A549 (cell line): Measurements from ENCODE around the gene EVPL. TPM values are rescaled to one million over a fixed set of nuclear protein-coding genes. Genes with fewer than 3 reads are reported as not detected.

ENCODE experiments used
- ATAC-seq, 2 experiments: fragments of 200-7000 bp in 1 of 2; fragments of >200 bp in 1 of 2; cut with Nextera tagmentation in 1 of 2; cut with Tn5 transposase in 1 of 2; 3 replicates each; pipeline versions ENCODE4 v1.8.0 to v1.9.1; 2018 to 2020; ENCODE audit warnings: mild to moderate bottlenecking in 1 of 2, moderate library complexity in 1 of 2
- CTCF ChIA-PET: fragments of 300-600 bp; sonication (Branson Sonifier 250); formaldehyde crosslinking; extraction: SDS; loops from one replicate; lab custom pipeline; 2021; ENCODE audit warnings: antibody characterized with exemption, inconsistent platforms; lab: Yijun Ruan, JAX
- POLR2A ChIA-PET: fragments of 350-600 bp; formaldehyde crosslinking; extraction: SDS; loops from one replicate; lab custom pipeline; 2021; ENCODE audit warnings: antibody characterized with exemption, inconsistent platforms; lab: Yijun Ruan, JAX
- DNase-seq, 2 experiments: peaks; one replicate each; pipeline versions ENCODE4 v3.0.0 to v3.0.0-alpha.2; 2011 to 2016; ENCODE audit warnings: low read depth in 1 of 2, low spot score in 1 of 2
- FAIRE-seq: peaks from 2 replicates; lab custom pipeline; 2011; peaks lifted over from hg19 to GRCh38; lab: Jason Lieb, UNC
- H3K27ac ChIP-seq, 2 experiments: fragments of >200 bp; sonication (Bioruptor Twin); formaldehyde crosslinking; 3 replicates each; pipeline ENCODE4 v1.5.1; 2016 to 2017
- H3K4me1 ChIP-seq: fragments of >200 bp; sonication (Bioruptor Twin); formaldehyde crosslinking; 3 replicates; pipeline ENCODE4 v1.6.1; 2016
- H3K4me2 ChIP-seq: fragments of >200 bp; sonication (Bioruptor Twin); formaldehyde crosslinking; 3 replicates; pipeline ENCODE4 v1.6.1; 2016
- H3K4me3 ChIP-seq: fragments of >200 bp; sonication (Bioruptor Twin); formaldehyde crosslinking; 3 replicates; pipeline ENCODE4 v1.5.1; 2016
- H3K9me3 ChIP-seq: fragments of >200 bp; sonication (Bioruptor Twin); formaldehyde crosslinking; 3 replicates; pipeline ENCODE4 v1.6.1; 2016
- CBX8 ChIP-seq: fragments of 200-600 bp; sonication (generic); IDR thresholded peaks from 2 replicates; pipeline ENCODE4 v1.6.1; 2016
- CHD4 ChIP-seq: fragments of 200-600 bp; sonication (generic); IDR thresholded peaks from 2 replicates; pipeline ENCODE4 v1.6.1; 2016; ENCODE audit warnings: antibody characterized with exemption, mild to moderate bottlenecking, borderline replicate concordance
- EHF ChIP-seq: fragments of 250-450 bp; sonication (Bioruptor Pico); IDR thresholded peaks from 2 replicates; pipeline ENCODE4 v1.5.0; 2020; ENCODE audit warnings: mild to moderate bottlenecking
- EHMT2 ChIP-seq: fragments of 200-600 bp; sonication (generic); IDR thresholded peaks from 2 replicates; pipeline ENCODE4 v1.6.1; 2016; ENCODE audit warnings: antibody characterized with exemption, low read depth, mild to moderate bottlenecking, moderate library complexity
- FOSB ChIP-seq: fragments of 250-450 bp; sonication (Bioruptor Pico); IDR thresholded peaks from 2 replicates; pipeline ENCODE4 v1.5.0; 2020; ENCODE audit warnings: mild to moderate bottlenecking, moderate library complexity
- FOSL2 ChIP-seq, 2 experiments: fragments of 450-650 bp in 1 of 2; fragments of >200 bp in 1 of 2; sonication (Bioruptor Twin) in 1 of 2; formaldehyde crosslinking; IDR thresholded peaks; 2 replicates each; pipeline versions ENCODE4 v1.5.0 to v1.6.1; 2016 to 2020; ENCODE audit warnings: mild to moderate bottlenecking in 1 of 2, moderate library complexity in 1 of 2
- FOXS1 ChIP-seq: fragments of 250-450 bp; sonication (Bioruptor Pico); IDR thresholded peaks from 2 replicates; pipeline ENCODE4 v1.5.0; 2020; ENCODE audit warnings: mild to moderate bottlenecking, moderate library complexity
- JUN ChIP-seq, 2 experiments: fragments of >200 bp; sonication (Bioruptor Twin); formaldehyde crosslinking; IDR thresholded peaks; 2 replicates in 1 of 2; 3 replicates in 1 of 2; pipeline ENCODE4 v1.6.1; 2016 to 2017
- KDM1A ChIP-seq: fragments of 200-600 bp; sonication (generic); IDR thresholded peaks from 2 replicates; pipeline ENCODE4 v1.6.1; 2016; ENCODE audit warnings: low read depth, mild to moderate bottlenecking
- KDM5A ChIP-seq: fragments of 200-600 bp; sonication (generic); IDR thresholded peaks from 2 replicates; pipeline ENCODE4 v1.6.1; 2016; ENCODE audit warnings: antibody characterized with exemption, mild to moderate bottlenecking
- MAZ ChIP-seq: fragments of 150-350 bp; IDR thresholded peaks from 2 replicates; pipeline ENCODE4 v1.6.1; 2014; ENCODE audit warnings: antibody characterized with exemption, low read depth, low read length, borderline replicate concordance
- MYC ChIP-seq: IDR thresholded peaks from 2 replicates; pipeline ENCODE4 v1.6.1; 2012; ENCODE audit warnings: mild to moderate bottlenecking, inconsistent platforms, low read length, improper control_type of control experiment, borderline replicate concordance
- NFE2L2 ChIP-seq: fragments of 150-350 bp; conservative IDR thresholded peaks from 2 replicates; pipeline ENCODE4 v1.6.1; 2014; ENCODE audit warnings: low read length
- RAD21 ChIP-seq, 2 experiments: fragments of >200 bp in 1 of 2; sonication (Bioruptor Twin) in 1 of 2; formaldehyde crosslinking in 1 of 2; IDR thresholded peaks in 1 of 2; conservative IDR thresholded peaks in 1 of 2; 2 replicates in 1 of 2; 3 replicates in 1 of 2; pipeline ENCODE4 v1.6.1; 2012 to 2018; ENCODE audit warnings: inconsistent platforms in 1 of 2
- RARB ChIP-seq: fragments of 250-450 bp; sonication (Bioruptor Pico); IDR thresholded peaks from 2 replicates; pipeline ENCODE4 v1.8.0; 2021; ENCODE audit warnings: mild to moderate bottlenecking, moderate library complexity
- RNF2 ChIP-seq: fragments of 200-600 bp; sonication (generic); IDR thresholded peaks from 2 replicates; pipeline ENCODE4 v1.6.1; 2016; ENCODE audit warnings: low read depth, mild to moderate bottlenecking, antibody characterized with exemption, moderate library complexity, borderline replicate concordance
- SMC3 ChIP-seq: fragments of >200 bp; sonication (Bioruptor Twin); formaldehyde crosslinking; IDR thresholded peaks from 3 replicates; pipeline ENCODE4 v1.6.1; 2018; ENCODE audit warnings: inconsistent platforms
- TFCP2L1 ChIP-seq: fragments of 250-450 bp; sonication (Bioruptor Pico); IDR thresholded peaks from 2 replicates; pipeline ENCODE4 v1.5.0; 2021; ENCODE audit warnings: mild to moderate bottlenecking
- ZFP36 ChIP-seq: fragments of 450-650 bp; IDR thresholded peaks from 2 replicates; pipeline ENCODE4 v1.6.1; 2014; ENCODE audit warnings: borderline replicate concordance; ENCODE audit not compliant: partially characterized antibody
- WGBS: methylation state at CpG from one replicate; pipeline ENCODE4 v1.1.6; 2017; ENCODE audit errors: missing lambda C conversion rate; 5-methylcytosine and 5-hydroxymethylcytosine counted together
- polyA plus RNA-seq, 4 experiments: library from polyadenylated mRNA; depleted of rRNA in 3 of 4; stranded (reverse); fragments of >200 nt; fragmentation: RNase III in 1 of 4; extraction: RNeasy Plus Mini Kit Qiagen cat#74134 plus additional on column Dnase treatment in 1 of 4; gene quantifications; 2 replicates in 3 of 4; 3 replicates in 1 of 4; pipeline ENCODE4 v1.2.3, GENCODE V29; 2011 to 2017
- TF ChIP-seq, protein P1 (sequence below): fragments of >200 bp; sonication (Bioruptor Twin); formaldehyde crosslinking; IDR thresholded peaks from 3 replicates; pipeline ENCODE4 v1.5.1; 2016
- TF ChIP-seq, protein P2 (sequence below): fragments of >200 bp; sonication (Bioruptor Twin); formaldehyde crosslinking; IDR thresholded peaks from 3 replicates; pipeline ENCODE4 v1.6.1; 2016
- TF ChIP-seq, protein P3 (sequence below): IDR thresholded peaks from 2 replicates; pipeline ENCODE4 v1.6.1; 2012; ENCODE audit warnings: low read depth, borderline replicate concordance
- TF ChIP-seq, protein P4 (sequence below): fragments of 150-350 bp; IDR thresholded peaks from 2 replicates; pipeline ENCODE4 v1.6.1; 2014; ENCODE audit warnings: low read depth, mild to moderate bottlenecking, low read length

The EVPL gene
- polyA plus RNA-seq, 2 of the 4 experiments (the other 2 are of a cell fraction) = 4.1 to 13.9 TPM

DNA sequence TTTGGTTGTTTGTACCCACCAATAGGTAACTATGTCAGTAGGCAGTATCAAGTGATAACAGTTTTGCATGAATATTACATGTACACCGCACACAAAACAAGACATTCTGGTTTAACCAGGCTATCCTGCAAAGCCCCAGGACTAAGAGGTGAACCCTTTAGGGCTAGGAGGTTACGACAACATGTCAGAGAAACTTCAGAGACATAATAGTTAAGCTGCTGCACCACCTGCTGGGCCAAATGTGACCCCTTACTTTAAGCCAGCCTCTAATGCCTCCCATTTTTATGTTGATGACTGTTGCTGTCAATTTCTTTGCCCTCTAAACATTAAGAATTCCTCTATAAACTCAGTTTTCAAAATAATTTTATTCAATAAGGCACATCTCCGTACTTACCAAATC is 29.8 kb upstream of the EVPL start:
- DNase-seq (no peak), FAIRE-seq (no peak), ATAC-seq (peak in 1 of 2 experiments; percentile 26; a peak in 1 of 6 replicates)
- TF ChIP-seq FOSB (CRISPR knock-in tag) (no peak), KDM5A (no peak), CBX8 (no peak), KDM1A (no peak), RAD21 (conservative IDR thresholded peaks at IDR 0.05 in 1 of 2, IDR thresholded peaks at IDR 0.05 in 1 of 2) (0 out of 5 replicates have a peak, but pooled peaks of 1 of the 2 experiments have one; percentile 8), EHMT2 (no peak)
- TF ChIP-seq, protein P1, sequence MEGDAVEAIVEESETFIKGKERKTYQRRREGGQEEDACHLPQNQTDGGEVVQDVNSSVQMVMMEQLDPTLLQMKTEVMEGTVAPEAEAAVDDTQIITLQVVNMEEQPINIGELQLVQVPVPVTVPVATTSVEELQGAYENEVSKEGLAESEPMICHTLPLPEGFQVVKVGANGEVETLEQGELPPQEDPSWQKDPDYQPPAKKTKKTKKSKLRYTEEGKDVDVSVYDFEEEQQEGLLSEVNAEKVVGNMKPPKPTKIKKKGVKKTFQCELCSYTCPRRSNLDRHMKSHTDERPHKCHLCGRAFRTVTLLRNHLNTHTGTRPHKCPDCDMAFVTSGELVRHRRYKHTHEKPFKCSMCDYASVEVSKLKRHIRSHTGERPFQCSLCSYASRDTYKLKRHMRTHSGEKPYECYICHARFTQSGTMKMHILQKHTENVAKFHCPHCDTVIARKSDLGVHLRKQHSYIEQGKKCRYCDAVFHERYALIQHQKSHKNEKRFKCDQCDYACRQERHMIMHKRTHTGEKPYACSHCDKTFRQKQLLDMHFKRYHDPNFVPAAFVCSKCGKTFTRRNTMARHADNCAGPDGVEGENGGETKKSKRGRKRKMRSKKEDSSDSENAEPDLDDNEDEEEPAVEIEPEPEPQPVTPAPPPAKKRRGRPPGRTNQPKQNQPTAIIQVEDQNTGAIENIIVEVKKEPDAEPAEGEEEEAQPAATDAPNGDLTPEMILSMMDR = no peak
- ChIA-PET POLR2A (interaction anchor here (0.7 kb wide), 1 partner anchor 15 kb away, joined by 4 read pairs; the partner anchor contains the start of gene SRP68), CTCF (interaction anchor here (0.5 to 3.4 kb wide), 5 partner anchors 8 to 65 kb away, joined by 3 to 18 read pairs (median 4); partner anchors contain the start of gene CDK3)
- Histone ChIP-seq H3K9me3 (no peaks in the 10 kb centered on the region), H3K4me1 (peaks cover 7% of the 10 kb centered on the region; the same call in 2 of the 3 replicates), H3K4me2 (no peak overlapping the region), H3K4me3 (no peak overlapping the region), H3K27ac (no peak overlapping the region)
- 94% methylated on average over 3 of the region's 3 CpGs for WGBS

DNA sequence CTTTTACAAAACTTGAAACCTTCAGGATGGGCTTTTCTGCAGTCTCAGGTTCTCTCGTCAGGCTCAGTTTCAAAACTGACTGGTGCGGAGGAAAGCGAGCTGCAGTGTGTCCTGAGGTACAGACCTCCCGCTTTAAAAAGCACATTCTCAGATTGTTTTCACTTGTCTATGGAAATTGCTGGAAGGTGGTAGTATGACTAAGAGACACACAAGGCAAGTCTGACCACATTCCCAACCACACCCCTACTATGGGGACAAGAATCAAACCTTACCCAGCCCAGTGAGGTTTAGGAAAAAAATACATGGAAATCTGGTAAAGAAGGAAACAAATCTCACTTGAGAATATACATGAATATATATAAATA is 27.0 kb upstream of the EVPL start:
- Histone ChIP-seq H3K4me3 (no peak overlapping the region), H3K4me1 (peaks cover 7% of the 10 kb centered on the region; the same call in 2 of the 3 replicates), H3K27ac (no peak overlapping the region), H3K4me2 (no peak overlapping the region), H3K9me3 (no peaks in the 10 kb centered on the region)
- DNase-seq (peak in 1 of 2 experiments; percentile 34), FAIRE-seq (no peak), ATAC-seq (0 out of 6 replicates have a peak, but pooled peaks of 1 of the 2 experiments have one; percentile 14)
- ChIA-PET POLR2A (interaction anchor here (1.6 kb wide), 1 partner anchor 149 kb away, joined by 4 read pairs; the partner anchor contains the start of gene MRPL38), CTCF (interaction anchor here (0.6 to 2.3 kb wide), 5 partner anchors 10 to 1033 kb away, joined by 3 to 10 read pairs (median 4); no protein-coding TSS in a partner anchor)
- TF ChIP-seq TFCP2L1 (CRISPR knock-in tag) (no peak), MAZ (no peak), SMC3 (no peak), FOSB (CRISPR knock-in tag) (no peak), FOXS1 (no peak), JUN (IDR thresholded peaks at IDR 0.05) (no peak), RARB (no peak), MYC (no peak), EHMT2 (no peak), RNF2 (no peak), NFE2L2 (no peak), KDM1A (no peak), EHF (CRISPR knock-in tag) (no peak), CHD4 (no peak), ZFP36 (no peak), FOSL2 (IDR thresholded peaks at IDR 0.05) (no peak), FOSL2 (CRISPR knock-in tag; IDR thresholded peaks at IDR 0.05) (no peak)
- TF ChIP-seq, protein P2, sequence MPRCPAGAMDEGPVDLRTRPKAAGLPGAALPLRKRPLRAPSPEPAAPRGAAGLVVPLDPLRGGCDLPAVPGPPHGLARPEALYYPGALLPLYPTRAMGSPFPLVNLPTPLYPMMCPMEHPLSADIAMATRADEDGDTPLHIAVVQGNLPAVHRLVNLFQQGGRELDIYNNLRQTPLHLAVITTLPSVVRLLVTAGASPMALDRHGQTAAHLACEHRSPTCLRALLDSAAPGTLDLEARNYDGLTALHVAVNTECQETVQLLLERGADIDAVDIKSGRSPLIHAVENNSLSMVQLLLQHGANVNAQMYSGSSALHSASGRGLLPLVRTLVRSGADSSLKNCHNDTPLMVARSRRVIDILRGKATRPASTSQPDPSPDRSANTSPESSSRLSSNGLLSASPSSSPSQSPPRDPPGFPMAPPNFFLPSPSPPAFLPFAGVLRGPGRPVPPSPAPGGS = no peak
- TF ChIP-seq, protein P3, sequence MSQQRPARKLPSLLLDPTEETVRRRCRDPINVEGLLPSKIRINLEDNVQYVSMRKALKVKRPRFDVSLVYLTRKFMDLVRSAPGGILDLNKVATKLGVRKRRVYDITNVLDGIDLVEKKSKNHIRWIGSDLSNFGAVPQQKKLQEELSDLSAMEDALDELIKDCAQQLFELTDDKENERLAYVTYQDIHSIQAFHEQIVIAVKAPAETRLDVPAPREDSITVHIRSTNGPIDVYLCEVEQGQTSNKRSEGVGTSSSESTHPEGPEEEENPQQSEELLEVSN = no peak
- TF ChIP-seq, protein P4, sequence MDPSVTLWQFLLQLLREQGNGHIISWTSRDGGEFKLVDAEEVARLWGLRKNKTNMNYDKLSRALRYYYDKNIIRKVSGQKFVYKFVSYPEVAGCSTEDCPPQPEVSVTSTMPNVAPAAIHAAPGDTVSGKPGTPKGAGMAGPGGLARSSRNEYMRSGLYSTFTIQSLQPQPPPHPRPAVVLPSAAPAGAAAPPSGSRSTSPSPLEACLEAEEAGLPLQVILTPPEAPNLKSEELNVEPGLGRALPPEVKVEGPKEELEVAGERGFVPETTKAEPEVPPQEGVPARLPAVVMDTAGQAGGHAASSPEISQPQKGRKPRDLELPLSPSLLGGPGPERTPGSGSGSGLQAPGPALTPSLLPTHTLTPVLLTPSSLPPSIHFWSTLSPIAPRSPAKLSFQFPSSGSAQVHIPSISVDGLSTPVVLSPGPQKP = no peak
- WGBS = 95% methylated on average over 4 of the region's 4 CpGs
